Lower leg skin (tissue), 4 donors: ENCODE results near the gene ITGA11. TPM values are rescaled to one million over a fixed set of nuclear protein-coding genes. Genes with fewer than 3 reads are reported as not detected.

ENCODE experiments used
- DNase-seq, 2 donors: peaks; one replicate each; pipeline ENCODE4 v3.0.0-alpha.2; 2019; ENCODE audit warnings: low spot score in 2 of 2
- H3K4me3 ChIP-seq: fragments of 200-600 bp; sonication (generic); 2 replicates; pipeline ENCODE4 v1.5.1; 2017; ENCODE audit warnings: mild to moderate bottlenecking, low read depth; ENCODE audit not compliant: poor library complexity, severe bottlenecking
- POLR2A ChIP-seq, 2 donors: fragments of 450-650 bp; IDR thresholded peaks; one replicate each; pipeline ENCODE4 v1.6.1; 2016 to 2017; ENCODE audit warnings: antibody characterized with exemption in 2 of 2, mild to moderate bottlenecking in 1 of 2, moderate library complexity in 1 of 2
- WGBS, 2 donors: methylation state at CpG; one replicate each; pipeline ENCODE4 v1.1.5; 2018; 5-methylcytosine and 5-hydroxymethylcytosine counted together
- intact Hi-C: fragments of 100-400 bp; cut with DNase I; formaldehyde crosslinking; loops from one replicate; pipeline ENCODE4 v1.15.0; 2023; ENCODE audit warnings: low total_unique reads
- total RNA-seq, 4 donors: library from RNA; depleted of rRNA; stranded (reverse); fragments of >200 nt; gene quantifications; one replicate each; pipeline ENCODE4 v1.1.0, GENCODE V29; 2016
- TF ChIP-seq, protein P1 (sequence below), 3 donors: fragments of 450-650 bp; IDR thresholded peaks; one replicate each; pipeline ENCODE4 v1.5.1; 2016; ENCODE audit warnings: antibody characterized with exemption in 3 of 3, mild to moderate bottlenecking in 3 of 3, moderate library complexity in 2 of 3

Gene ITGA11
- total RNA-seq, 4 donors from 2014 or later, result 0.51 to 3.5 (median 2.0) TPM

DNA sequence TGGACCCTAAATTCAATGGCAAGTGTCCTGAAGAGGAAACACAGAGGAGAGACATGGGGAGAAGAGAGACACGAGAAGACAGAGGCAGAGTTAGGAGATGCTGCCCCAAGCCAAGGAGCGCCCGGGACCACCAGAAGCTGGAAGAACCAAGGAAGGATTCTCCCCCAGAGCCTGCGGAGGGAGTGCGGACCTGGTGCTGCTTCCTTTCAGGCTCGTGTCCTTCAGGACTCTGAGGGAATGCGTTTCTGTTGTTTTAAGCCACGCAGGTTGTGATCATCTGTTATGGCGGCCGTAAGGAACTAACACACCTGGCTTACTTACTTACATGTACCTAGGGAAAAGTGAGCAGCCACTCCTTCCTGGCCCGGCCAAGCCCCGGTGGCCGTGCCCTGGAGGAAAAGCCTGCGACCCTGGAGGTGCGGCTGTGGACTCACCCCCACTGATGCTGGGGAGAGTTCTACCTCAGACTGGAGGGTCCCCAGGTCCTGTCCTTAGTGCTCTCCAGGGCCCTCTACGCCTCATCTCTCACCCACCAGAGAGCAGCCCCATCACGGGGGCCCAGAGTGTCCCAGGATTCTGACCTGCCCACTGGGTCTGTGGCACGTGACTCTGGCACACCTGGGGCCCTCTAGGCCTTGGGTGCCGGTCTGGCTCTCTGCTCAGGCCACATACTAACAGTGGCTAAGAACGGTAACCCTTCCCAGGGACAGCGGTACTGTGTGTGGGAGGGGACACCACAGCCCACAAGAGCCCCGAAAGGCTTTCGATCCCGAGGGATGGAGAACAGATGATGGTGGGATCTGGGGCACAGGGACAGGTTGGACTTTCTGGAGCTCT is 61.8 kb downstream of the ITGA11 start:
- peak in 1 of 2 donors; percentile 68 for DNase-seq
- TF ChIP-seq, protein P1, sequence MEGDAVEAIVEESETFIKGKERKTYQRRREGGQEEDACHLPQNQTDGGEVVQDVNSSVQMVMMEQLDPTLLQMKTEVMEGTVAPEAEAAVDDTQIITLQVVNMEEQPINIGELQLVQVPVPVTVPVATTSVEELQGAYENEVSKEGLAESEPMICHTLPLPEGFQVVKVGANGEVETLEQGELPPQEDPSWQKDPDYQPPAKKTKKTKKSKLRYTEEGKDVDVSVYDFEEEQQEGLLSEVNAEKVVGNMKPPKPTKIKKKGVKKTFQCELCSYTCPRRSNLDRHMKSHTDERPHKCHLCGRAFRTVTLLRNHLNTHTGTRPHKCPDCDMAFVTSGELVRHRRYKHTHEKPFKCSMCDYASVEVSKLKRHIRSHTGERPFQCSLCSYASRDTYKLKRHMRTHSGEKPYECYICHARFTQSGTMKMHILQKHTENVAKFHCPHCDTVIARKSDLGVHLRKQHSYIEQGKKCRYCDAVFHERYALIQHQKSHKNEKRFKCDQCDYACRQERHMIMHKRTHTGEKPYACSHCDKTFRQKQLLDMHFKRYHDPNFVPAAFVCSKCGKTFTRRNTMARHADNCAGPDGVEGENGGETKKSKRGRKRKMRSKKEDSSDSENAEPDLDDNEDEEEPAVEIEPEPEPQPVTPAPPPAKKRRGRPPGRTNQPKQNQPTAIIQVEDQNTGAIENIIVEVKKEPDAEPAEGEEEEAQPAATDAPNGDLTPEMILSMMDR (IDR thresholded peaks at IDR 0.05), result no peak
- intact Hi-C loops, result no loop called here
- H3K4me3 ChIP-seq, result no peak overlapping the region
- WGBS, 2 donors, result 94 to 95% methylated on average over 20 to 23 of the region's 24 CpGs

DNA sequence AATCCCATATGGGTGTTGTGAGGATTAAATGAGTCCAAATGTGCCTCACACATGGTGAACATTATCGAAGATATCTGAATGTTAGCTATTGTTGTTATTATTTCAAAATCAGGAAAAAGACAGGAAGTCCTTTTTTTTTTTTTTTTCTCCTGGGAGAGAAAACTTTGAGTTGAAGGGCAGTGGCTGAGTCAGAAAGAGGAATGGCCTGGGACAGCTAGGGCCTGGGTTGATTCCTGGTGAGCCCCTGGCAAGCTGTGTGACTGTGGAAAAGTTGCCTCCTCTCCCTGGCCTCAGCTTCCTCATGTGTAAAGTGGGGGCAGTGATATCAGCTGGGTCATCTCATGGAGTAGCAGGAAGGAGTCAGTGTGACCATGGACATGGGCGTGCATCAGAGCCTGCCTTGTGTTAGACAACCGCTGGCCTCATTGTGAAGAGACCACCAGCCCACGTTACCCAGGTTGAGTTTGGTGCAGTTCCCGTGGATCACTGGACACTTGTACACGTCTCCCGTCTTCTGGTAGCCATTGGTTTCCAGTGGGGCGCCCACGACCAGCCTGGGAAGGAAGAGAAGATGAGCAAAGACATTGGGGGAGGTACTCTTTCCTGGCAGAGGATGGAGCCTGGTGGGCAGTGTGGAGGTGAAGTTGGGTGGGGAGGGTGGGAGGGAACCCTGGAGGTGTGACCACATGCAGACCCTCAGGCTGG is 63.1 kb downstream of the ITGA11 start:
- H3K4me3 ChIP-seq, result no peak overlapping the region
- WGBS, 2 donors, result 80 to 88% methylated on average over 9 of the region's 9 CpGs
- DNase-seq, result no peak
- intact Hi-C loops, result no loop called here
- no peak for TF ChIP-seq POLR2A (IDR thresholded peaks at IDR 0.05)
- TF ChIP-seq, protein P1 (IDR thresholded peaks at IDR 0.05), result no peak

DNA sequence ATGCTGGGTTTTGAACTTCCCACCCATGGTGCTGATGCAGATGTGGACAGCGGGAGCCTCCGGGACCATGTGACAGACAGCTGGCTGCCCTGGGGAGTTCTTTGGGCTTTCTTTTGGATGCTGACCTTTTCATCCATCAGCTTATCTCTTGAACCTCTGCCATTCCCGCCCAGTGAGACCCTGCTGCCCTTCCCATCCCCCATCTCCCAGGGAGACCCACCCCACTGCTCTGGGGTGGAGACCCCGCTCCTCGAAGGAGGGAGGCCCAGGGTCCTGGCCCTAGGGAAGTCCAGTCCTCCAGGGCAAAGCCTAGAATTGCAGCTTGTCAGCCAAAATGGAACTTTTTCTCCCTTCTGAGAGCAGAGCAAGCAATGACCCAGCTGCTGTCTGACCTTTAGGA is 64.0 kb downstream of the ITGA11 start:
- intact Hi-C loops, result no loop called here
- no peak overlapping the region for H3K4me3 ChIP-seq
- no peak for TF ChIP-seq POLR2A (IDR thresholded peaks at IDR 0.05)
- TF ChIP-seq, protein P1 (IDR thresholded peaks at IDR 0.05), result no peak
- WGBS, 2 donors, result 59 to 77% methylated on average over 5 of the region's 5 CpGs
- DNase-seq, result no peak

DNA sequence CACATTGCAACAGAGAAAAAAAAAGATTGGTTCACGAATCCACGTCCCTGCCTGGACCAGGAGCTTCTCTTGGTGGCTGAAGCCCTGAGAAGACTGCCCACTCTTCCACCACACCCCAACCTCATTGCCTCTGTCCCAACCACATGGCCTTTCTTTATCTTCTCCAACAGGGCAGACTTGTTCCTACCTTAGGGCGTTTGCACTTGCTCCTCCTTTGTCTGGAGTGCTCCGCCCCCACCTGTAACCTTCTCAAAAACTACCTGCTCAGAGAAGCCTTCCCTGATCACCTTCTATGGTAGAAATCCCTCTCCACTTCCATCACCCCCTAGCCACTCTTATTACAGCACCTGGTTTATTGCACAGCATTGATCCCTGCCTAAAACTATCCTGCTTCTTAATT is 64.7 kb downstream of the ITGA11 start:
- no peak overlapping the region for H3K4me3 ChIP-seq
- DNase-seq, result no peak
- WGBS, 2 donors, result 74 to 77% methylated on average over 4 of the region's 4 CpGs
- TF ChIP-seq POLR2A (IDR thresholded peaks at IDR 0.05), result no peak
- TF ChIP-seq, protein P1 (IDR thresholded peaks at IDR 0.05), result no peak
- intact Hi-C loops, result no loop called here

DNA sequence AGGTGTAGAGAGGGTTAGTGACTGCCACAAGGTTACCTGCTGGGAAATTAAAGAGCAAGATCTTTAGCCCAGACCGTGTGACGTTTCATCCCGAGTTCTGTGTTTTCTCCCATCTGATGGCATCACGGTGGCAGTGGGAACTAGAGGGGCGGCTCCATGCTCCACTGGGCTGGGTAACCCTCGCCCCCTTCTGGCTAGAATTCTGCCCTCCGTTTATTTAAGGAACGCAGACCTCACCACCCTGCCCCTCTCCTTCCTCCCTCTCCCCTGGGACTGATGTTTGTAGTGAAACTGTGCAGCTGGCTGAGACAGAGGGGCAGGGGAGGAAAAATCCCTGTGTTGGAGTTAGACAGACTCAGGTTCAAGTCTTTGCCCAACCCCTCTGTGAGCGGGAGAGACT is 65.6 kb downstream of the ITGA11 start:
- TF ChIP-seq POLR2A (IDR thresholded peaks at IDR 0.05), result no peak
- TF ChIP-seq, protein P1 (IDR thresholded peaks at IDR 0.05), result no peak
- WGBS, 2 donors, result 67 to 80% methylated on average over 9 of the region's 9 CpGs
- intact Hi-C loops, result no loop called here
- DNase-seq, result no peak
- no peak overlapping the region for H3K4me3 ChIP-seq
